K562 (cell line): ENCODE data around the gene MDC1. TPM values are rescaled to one million over a fixed set of nuclear protein-coding genes. Genes with fewer than 3 reads are reported as not detected.
A peak's percentile ranks its signal among the peaks of the same experiment; 100 is the strongest.

Experiments used
- BHLHE40 ChIP-seq: IDR thresholded peaks from 2 replicates; pipeline ENCODE4 v1.6.1; 2011; ENCODE audit warnings: low read length, improper control_type of control experiment
- CLOCK ChIP-seq: fragments of 250-450 bp; sonication (Bioruptor Pico); IDR thresholded peaks from 2 replicates; pipeline ENCODE4 v1.4.0; 2020; ENCODE audit warnings: mild to moderate bottlenecking, moderate library complexity, borderline replicate concordance
- HDAC1 ChIP-seq, 2 experiments: fragments of 450-650 bp; IDR thresholded peaks; 2 replicates each; pipeline ENCODE4 v1.6.1; 2016 to 2017; ENCODE audit warnings: inconsistent platforms in 1 of 2, mild to moderate bottlenecking in 1 of 2, moderate library complexity in 1 of 2
- HDAC6 ChIP-seq: IDR thresholded peaks from 2 replicates; pipeline ENCODE4 v1.6.1; 2012; ENCODE audit warnings: low read depth, mild to moderate bottlenecking, control low read depth, inconsistent platforms, low read length, moderate library complexity
- MCM3 ChIP-seq: fragments of 450-650 bp; IDR thresholded peaks from 2 replicates; pipeline ENCODE4 v1.6.1; 2016
- NKRF ChIP-seq: fragments of 450-650 bp; IDR thresholded peaks from 2 replicates; pipeline ENCODE4 v1.6.1; 2016; ENCODE audit warnings: borderline replicate concordance
- POU5F1 ChIP-seq: fragments of 150-350 bp; IDR thresholded peaks from 2 replicates; pipeline ENCODE4 v1.6.1; 2014; ENCODE audit warnings: borderline replicate concordance, low read length, low read depth, mild to moderate bottlenecking; ENCODE audit not compliant: partially characterized antibody
- RREB1 ChIP-seq: fragments of 250-450 bp; sonication (Bioruptor Pico); IDR thresholded peaks from 2 replicates; pipeline ENCODE4 v1.4.0; 2020
- STAG1 ChIP-seq: sonication (generic); formaldehyde crosslinking; IDR thresholded peaks from 2 replicates; pipeline ENCODE4 v1.5.0; 2020; ENCODE audit warnings: missing genetic modification reagents, borderline replicate concordance
- TEAD1 ChIP-seq, 2 experiments: fragments of 450-650 bp in 1 of 2; sonication (generic) in 1 of 2; formaldehyde crosslinking; IDR thresholded peaks; 2 replicates each; pipeline versions ENCODE4 v1.4.0 to v1.8.0; 2020 to 2022; ENCODE audit warnings: mild to moderate bottlenecking in 2 of 2, missing genetic modification reagents in 1 of 2
- TRIM28 ChIP-seq: fragments of 450-650 bp; IDR thresholded peaks from 2 replicates; pipeline ENCODE4 v1.6.1; 2017
- ZNF197 ChIP-seq: fragments of 200-800 bp; sonication (Bioruptor generic); IDR thresholded peaks from 2 replicates; pipeline ENCODE4 v1.6.1; 2016; ENCODE audit warnings: low read depth, missing genetic modification characterization, missing compliant biosample characterization
- ZNF253 ChIP-seq: fragments of 250-450 bp; sonication (Bioruptor Pico); conservative IDR thresholded peaks from 2 replicates; pipeline ENCODE4 v1.6.1; 2021; ENCODE audit warnings: mild to moderate bottlenecking
- ZNF277 ChIP-seq: fragments of 250-450 bp; sonication (Bioruptor Pico); IDR thresholded peaks from 2 replicates; pipeline ENCODE4 v1.8.0; 2022; ENCODE audit warnings: inconsistent platforms, mild to moderate bottlenecking, moderate library complexity, borderline replicate concordance
- ZNF79 ChIP-seq: fragments of 250-450 bp; sonication (Bioruptor Pico); IDR thresholded peaks from 2 replicates; pipeline ENCODE4 v1.4.0; 2020; ENCODE audit warnings: low read depth, mild to moderate bottlenecking, moderate library complexity
- polyA plus RNA-seq, 8 experiments: library from polyadenylated mRNA; depleted of rRNA in 4 of 8; stranded (reverse) in 5 of 8; unstranded in 3 of 8; fragments of >200 nt; fragmentation: Nextera tagmentation in 2 of 8; fragmentation: Illumina TruSeq in 1 of 8; extraction: Ambion mirVana in 2 of 8; extraction: Trizol in 1 of 8; gene quantifications; 2 replicates each; pipeline versions ENCODE4 v1.2.1 to v1.2.3, GENCODE V29; 2011 to 2014; ENCODE audit warnings: inconsistent platforms in 1 of 8, missing spikeins in 1 of 8
- total RNA-seq, 7 experiments: library from RNA; depleted of rRNA in 6 of 7; stranded (reverse); fragments of >200 nt in 6 of 7; fragmentation: Illumina TruSeq in 2 of 7; extraction: Trizol in 2 of 7; gene quantifications; 2 replicates each; pipeline versions ENCODE4 v1.2.1 to v1.2.3, GENCODE V29; 2011 to 2021; ENCODE audit warnings: low replicate concordance in 1 of 7

Gene MDC1
- total and polyA plus RNA-seq, 9 of the 15 experiments (the other 6 are each of a cell fraction or from before 2014, with no cell fraction given): 8.2 to 114 (median 20.0) TPM

- no peak for TF ChIP-seq MCM3
- TF ChIP-seq TEAD1 (CRISPR knock-in tag; IDR thresholded peaks at IDR 0.05): peak; percentile 69 to 95; a peak in 3 of 4 replicates
- TF ChIP-seq RREB1: peak; percentile 39; the same call in 1 of the 2 replicates
- peak; percentile 11; the same call in 1 of the 2 replicates for TF ChIP-seq NKRF
- peak; percentile 68 for TF ChIP-seq BHLHE40
- no peak for TF ChIP-seq HDAC6
- no peak for TF ChIP-seq ZNF253 (CRISPR knock-in tag)
- TF ChIP-seq HDAC1 (IDR thresholded peaks at IDR 0.05): peak in 1 of 2 experiments; percentile 82; a peak in 2 of 4 replicates
- no peak; the same call in 1 of the 2 replicates for TF ChIP-seq ZNF197
- peak; percentile 75 for TF ChIP-seq POU5F1
- no peak for TF ChIP-seq CLOCK
- TF ChIP-seq ZNF79: no peak
- TF ChIP-seq TRIM28: peak; percentile 41; the same call in 1 of the 2 replicates
- no peak for TF ChIP-seq STAG1
- no peak for TF ChIP-seq ZNF277 (CRISPR knock-in tag)
Measured at GRCh38 chr6:30717129-30717844, at the start of gene MDC1 (continued).
